ENCODE results near the gene ASNS.

GRCh38 chr7:97857544-97857943 is 14.7 kb downstream of the ASNS start:
- TF ChIP-seq JUND (IDR thresholded peaks at IDR 0.05) (no peak), EP300 (IDR thresholded peaks at IDR 0.05; ENCODE audit: borderline replicate concordance in 1 of 2, low read depth in 1 of 2, low read length in 1 of 2) (no peak), CTCF (IDR thresholded peaks at IDR 0.05) (no peak), POLR2AphosphoS5 (IDR thresholded peaks at IDR 0.05; ENCODE audit: low read depth, low read length) (no peak), MXI1 (IDR thresholded peaks at IDR 0.05; ENCODE audit: low read depth, low read length) (no peak), SMC3 (IDR thresholded peaks at IDR 0.05; ENCODE audit: low read depth, low read length) (no peak), GABPA (IDR thresholded peaks at IDR 0.05; ENCODE audit: low read depth) (no peak), REST (IDR thresholded peaks at IDR 0.05; ENCODE audit: low read depth, low read length) (no peak), RAD21 (IDR thresholded peaks at IDR 0.05; ENCODE audit: low read length) (no peak), TCF12 (IDR thresholded peaks at IDR 0.05) (no peak), EZH2phosphoT487 (IDR thresholded peaks at IDR 0.05; ENCODE audit: borderline replicate concordance, low read depth) (no peak), NFIC (IDR thresholded peaks at IDR 0.05; ENCODE audit: borderline replicate concordance) (no peak), FOXM1 (IDR thresholded peaks at IDR 0.05; ENCODE audit: low read depth) (no peak)

Data from SK-N-SH (cell line).